ENCODE data around the gene NKAP.
A peak's percentile ranks its signal among the peaks of the same experiment; 100 is the strongest.

NKAP gene

DNA sequence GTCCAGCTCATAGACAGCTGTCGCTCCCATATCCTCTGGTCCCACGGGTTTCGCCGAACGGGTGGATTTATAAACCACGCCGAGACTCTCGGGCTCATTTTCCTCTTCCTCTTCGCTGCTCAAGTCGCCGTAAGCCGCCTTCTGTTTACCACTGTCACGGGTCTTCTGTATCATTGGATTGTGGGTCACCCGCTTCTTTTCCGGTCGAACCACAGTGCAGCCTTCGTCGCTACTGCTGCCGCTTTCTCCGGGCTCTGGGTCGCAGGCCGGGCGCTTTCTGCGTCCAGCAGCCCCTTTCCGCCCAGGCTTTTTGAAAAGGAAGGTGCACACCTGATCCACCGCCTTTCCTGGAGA lies 72.3 kb downstream of the NKAP start:
- TF ChIP-seq, protein P1, sequence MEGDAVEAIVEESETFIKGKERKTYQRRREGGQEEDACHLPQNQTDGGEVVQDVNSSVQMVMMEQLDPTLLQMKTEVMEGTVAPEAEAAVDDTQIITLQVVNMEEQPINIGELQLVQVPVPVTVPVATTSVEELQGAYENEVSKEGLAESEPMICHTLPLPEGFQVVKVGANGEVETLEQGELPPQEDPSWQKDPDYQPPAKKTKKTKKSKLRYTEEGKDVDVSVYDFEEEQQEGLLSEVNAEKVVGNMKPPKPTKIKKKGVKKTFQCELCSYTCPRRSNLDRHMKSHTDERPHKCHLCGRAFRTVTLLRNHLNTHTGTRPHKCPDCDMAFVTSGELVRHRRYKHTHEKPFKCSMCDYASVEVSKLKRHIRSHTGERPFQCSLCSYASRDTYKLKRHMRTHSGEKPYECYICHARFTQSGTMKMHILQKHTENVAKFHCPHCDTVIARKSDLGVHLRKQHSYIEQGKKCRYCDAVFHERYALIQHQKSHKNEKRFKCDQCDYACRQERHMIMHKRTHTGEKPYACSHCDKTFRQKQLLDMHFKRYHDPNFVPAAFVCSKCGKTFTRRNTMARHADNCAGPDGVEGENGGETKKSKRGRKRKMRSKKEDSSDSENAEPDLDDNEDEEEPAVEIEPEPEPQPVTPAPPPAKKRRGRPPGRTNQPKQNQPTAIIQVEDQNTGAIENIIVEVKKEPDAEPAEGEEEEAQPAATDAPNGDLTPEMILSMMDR (conservative IDR thresholded peaks at IDR 0.05) = no peak
- peak overlapping the region; percentile 58 for H3K27ac ChIP-seq

Data from VCaP (cell line).